HepG2 (cell line): ENCODE measurements around the gene ISG20L2. TPM values are rescaled to one million over a fixed set of nuclear protein-coding genes. Genes with fewer than 3 reads are reported as not detected.

Source experiments
- CREM ChIP-seq, 2 experiments: sonication (generic) in 1 of 2; formaldehyde crosslinking in 1 of 2; IDR thresholded peaks; 2 replicates each; pipeline versions ENCODE4 v1.4.0 to v1.6.1; 2016 to 2020; ENCODE audit warnings: antibody characterized with exemption in 1 of 2, mild to moderate bottlenecking in 1 of 2, missing genetic modification reagents in 1 of 2
- IKZF1 ChIP-seq: fragments of 450-650 bp; IDR thresholded peaks from 2 replicates; pipeline ENCODE4 v1.7.1; 2016
- KDM5A ChIP-seq: fragments of 200-600 bp; sonication (generic); IDR thresholded peaks from 2 replicates; pipeline ENCODE4 v1.7.0; 2018; ENCODE audit warnings: antibody characterized with exemption, mild to moderate bottlenecking, low read length, borderline replicate concordance
- NR2C2 ChIP-seq: sonication (generic); formaldehyde crosslinking; IDR thresholded peaks from 2 replicates; pipeline ENCODE4 v1.4.0; 2020; ENCODE audit warnings: missing genetic modification reagents, mild to moderate bottlenecking, moderate library complexity, borderline replicate concordance
- SATB2 ChIP-seq: sonication (generic); formaldehyde crosslinking; IDR thresholded peaks from 2 replicates; pipeline ENCODE4 v1.5.0; 2020; ENCODE audit warnings: missing genetic modification reagents
- ZFP91 ChIP-seq: sonication (generic); formaldehyde crosslinking; IDR thresholded peaks from 2 replicates; pipeline ENCODE4 v1.9.0; 2022; ENCODE audit warnings: missing genetic modification reagents, mild to moderate bottlenecking, borderline replicate concordance
- ZHX2 ChIP-seq, 2 experiments: sonication (generic) in 1 of 2; formaldehyde crosslinking in 1 of 2; IDR thresholded peaks; 2 replicates each; pipeline versions ENCODE4 v1.6.1 to v1.9.0; 2014 to 2022; ENCODE audit warnings: antibody characterized with exemption in 1 of 2, borderline replicate concordance in 1 of 2, inconsistent platforms in 1 of 2, low read depth in 1 of 2, missing genetic modification reagents in 1 of 2
- ZNF280B ChIP-seq: sonication (generic); formaldehyde crosslinking; IDR thresholded peaks from 2 replicates; pipeline ENCODE4 v1.5.0; 2020; ENCODE audit warnings: missing genetic modification reagents, mild to moderate bottlenecking, borderline replicate concordance
- ZNF552 ChIP-seq: sonication (generic); formaldehyde crosslinking; IDR thresholded peaks from 2 replicates; pipeline ENCODE4 v1.9.0; 2022; ENCODE audit warnings: missing genetic modification reagents, mild to moderate bottlenecking, borderline replicate concordance
- ZNF776 ChIP-seq: sonication (generic); formaldehyde crosslinking; IDR thresholded peaks from 2 replicates; pipeline ENCODE4 v1.4.0; 2020; ENCODE audit warnings: mild to moderate bottlenecking, missing genetic modification reagents
- polyA plus RNA-seq, 8 experiments: library from polyadenylated mRNA; depleted of rRNA in 3 of 8; stranded (reverse) in 7 of 8; unstranded in 1 of 8; fragments of >200 nt; fragmentation: Illumina TruSeq in 4 of 8; extraction: Trizol in 4 of 8; gene quantifications; 2 replicates each; pipeline versions ENCODE4 v1.2.1 to v1.2.3, GENCODE V29; 2011 to 2016; ENCODE audit warnings: low read depth in 4 of 8, missing spikeins in 1 of 8, mixed read lengths in 1 of 8; ENCODE audit not compliant: insufficient read depth in 1 of 8
- total RNA-seq, 5 experiments: library from RNA; depleted of rRNA; stranded (reverse); fragments of >200 nt; fragmentation: Illumina TruSeq; extraction: Trizol; gene quantifications; 2 replicates each; pipeline ENCODE4 v1.2.3, GENCODE V29; 2016; ENCODE audit warnings: low read depth in 1 of 5
- TF ChIP-seq, protein P1 (sequence below): sonication (generic); formaldehyde crosslinking; IDR thresholded peaks from 2 replicates; pipeline ENCODE4 v1.8.1; 2022; ENCODE audit warnings: low read depth, mild to moderate bottlenecking, missing genetic modification reagents
- TF ChIP-seq, protein P2 (sequence below): sonication (generic); formaldehyde crosslinking; IDR thresholded peaks from 2 replicates; pipeline ENCODE4 v1.8.0; 2023; ENCODE audit warnings: mild to moderate bottlenecking, missing genetic modification reagents

Gene ISG20L2
- total and polyA plus RNA-seq, 2 of the 13 experiments (the other 11 are each of a cell fraction or from before 2014, with no cell fraction given), result 19.8 to 21.3 TPM

DNA sequence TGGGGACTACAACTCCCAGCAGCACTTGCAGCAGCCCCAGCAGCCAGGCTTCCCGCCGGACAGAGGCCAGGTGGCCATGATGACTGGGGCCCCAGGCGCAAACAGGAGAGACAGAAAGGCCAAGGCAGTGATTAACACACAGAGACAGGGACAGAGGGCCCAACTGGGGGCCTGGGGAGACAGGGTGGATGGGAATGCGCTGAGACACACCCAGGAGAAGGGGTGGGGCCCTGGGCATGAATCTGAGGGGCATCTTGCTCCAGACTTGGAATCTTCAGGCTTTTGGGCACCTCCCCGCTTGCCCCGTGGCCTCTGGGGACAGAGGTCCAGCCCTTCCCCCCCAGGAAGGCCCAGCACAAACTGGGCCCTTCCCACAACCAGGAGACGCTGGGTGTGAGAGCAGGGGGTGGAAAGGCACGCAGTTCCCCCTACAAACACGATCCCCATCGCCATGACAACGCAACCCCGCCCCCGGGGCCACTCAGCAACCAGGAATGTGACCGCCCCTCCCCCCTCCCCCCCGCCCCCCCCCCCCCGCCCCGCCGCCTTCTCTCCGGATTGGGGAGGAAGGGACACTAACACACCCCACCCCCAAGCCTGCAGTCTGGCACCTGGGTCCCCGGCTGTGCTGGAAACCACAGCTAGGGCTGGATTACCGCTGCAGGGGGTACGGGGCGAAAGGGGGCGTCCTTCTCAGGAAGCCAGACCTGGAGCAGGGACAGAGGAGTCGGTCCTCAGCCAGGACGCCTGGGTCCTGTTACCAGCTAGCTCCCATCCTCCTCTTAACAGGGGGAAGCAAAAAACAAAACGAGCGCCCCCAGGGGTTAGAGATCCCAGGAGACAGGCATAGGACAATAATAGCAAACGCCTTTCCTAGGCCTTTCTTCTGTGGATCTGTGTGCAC lies 18.4 kb upstream of the ISG20L2 start (continued):
- TF ChIP-seq ZHX2 (IDR thresholded peaks at IDR 0.05; ENCODE audit: low read depth), result peak; percentile 47; the same call in 1 of the 2 replicates
- no peak for TF ChIP-seq ZHX2 (CRISPR knock-in tag; IDR thresholded peaks at IDR 0.05; ENCODE audit: borderline replicate concordance)
- TF ChIP-seq CREM (IDR thresholded peaks at IDR 0.05), result peak; percentile 84
- TF ChIP-seq CREM (CRISPR knock-in tag; IDR thresholded peaks at IDR 0.05), result no peak
- TF ChIP-seq SATB2, result no peak
- TF ChIP-seq KDM5A, result peak; percentile 27; the same call in 1 of the 2 replicates
- TF ChIP-seq ZNF552 (CRISPR knock-in tag), result peak; percentile 22; the same call in 1 of the 2 replicates
- TF ChIP-seq, protein P1, sequence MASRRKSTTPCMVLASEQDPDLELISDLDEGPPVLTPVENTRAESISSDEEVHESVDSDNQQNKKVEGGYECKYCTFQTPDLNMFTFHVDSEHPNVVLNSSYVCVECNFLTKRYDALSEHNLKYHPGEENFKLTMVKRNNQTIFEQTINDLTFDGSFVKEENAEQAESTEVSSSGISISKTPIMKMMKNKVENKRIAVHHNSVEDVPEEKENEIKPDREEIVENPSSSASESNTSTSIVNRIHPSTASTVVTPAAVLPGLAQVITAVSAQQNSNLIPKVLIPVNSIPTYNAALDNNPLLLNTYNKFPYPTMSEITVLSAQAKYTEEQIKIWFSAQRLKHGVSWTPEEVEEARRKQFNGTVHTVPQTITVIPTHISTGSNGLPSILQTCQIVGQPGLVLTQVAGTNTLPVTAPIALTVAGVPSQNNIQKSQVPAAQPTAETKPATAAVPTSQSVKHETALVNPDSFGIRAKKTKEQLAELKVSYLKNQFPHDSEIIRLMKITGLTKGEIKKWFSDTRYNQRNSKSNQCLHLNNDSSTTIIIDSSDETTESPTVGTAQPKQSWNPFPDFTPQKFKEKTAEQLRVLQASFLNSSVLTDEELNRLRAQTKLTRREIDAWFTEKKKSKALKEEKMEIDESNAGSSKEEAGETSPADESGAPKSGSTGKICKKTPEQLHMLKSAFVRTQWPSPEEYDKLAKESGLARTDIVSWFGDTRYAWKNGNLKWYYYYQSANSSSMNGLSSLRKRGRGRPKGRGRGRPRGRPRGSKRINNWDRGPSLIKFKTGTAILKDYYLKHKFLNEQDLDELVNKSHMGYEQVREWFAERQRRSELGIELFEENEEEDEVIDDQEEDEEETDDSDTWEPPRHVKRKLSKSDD (CRISPR knock-in tag), result peak; percentile 74; the same call in 1 of the 2 replicates
- peak; percentile 28; the same call in 1 of the 2 replicates for TF ChIP-seq ZFP91 (CRISPR knock-in tag)
- no peak for TF ChIP-seq IKZF1
- TF ChIP-seq, protein P2, sequence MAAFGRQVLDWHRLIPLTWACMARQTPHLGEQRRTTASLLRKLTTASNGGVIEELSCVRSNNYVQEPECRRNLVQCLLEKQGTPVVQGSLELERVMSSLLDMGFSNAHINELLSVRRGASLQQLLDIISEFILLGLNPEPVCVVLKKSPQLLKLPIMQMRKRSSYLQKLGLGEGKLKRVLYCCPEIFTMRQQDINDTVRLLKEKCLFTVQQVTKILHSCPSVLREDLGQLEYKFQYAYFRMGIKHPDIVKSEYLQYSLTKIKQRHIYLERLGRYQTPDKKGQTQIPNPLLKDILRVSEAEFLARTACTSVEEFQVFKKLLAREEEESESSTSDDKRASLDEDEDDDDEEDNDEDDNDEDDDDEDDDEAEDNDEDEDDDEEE, result peak; percentile 10; the same call in 1 of the 2 replicates
- TF ChIP-seq NR2C2 (CRISPR knock-in tag), result no peak
- no peak for TF ChIP-seq ZNF280B
- TF ChIP-seq ZNF776 (CRISPR knock-in tag), result no peak
